ENCODE results near the gene EPB41L2.

- TF ChIP-seq CTCF (IDR thresholded peaks at IDR 0.05) = no peak
- TF ChIP-seq, protein P1, sequence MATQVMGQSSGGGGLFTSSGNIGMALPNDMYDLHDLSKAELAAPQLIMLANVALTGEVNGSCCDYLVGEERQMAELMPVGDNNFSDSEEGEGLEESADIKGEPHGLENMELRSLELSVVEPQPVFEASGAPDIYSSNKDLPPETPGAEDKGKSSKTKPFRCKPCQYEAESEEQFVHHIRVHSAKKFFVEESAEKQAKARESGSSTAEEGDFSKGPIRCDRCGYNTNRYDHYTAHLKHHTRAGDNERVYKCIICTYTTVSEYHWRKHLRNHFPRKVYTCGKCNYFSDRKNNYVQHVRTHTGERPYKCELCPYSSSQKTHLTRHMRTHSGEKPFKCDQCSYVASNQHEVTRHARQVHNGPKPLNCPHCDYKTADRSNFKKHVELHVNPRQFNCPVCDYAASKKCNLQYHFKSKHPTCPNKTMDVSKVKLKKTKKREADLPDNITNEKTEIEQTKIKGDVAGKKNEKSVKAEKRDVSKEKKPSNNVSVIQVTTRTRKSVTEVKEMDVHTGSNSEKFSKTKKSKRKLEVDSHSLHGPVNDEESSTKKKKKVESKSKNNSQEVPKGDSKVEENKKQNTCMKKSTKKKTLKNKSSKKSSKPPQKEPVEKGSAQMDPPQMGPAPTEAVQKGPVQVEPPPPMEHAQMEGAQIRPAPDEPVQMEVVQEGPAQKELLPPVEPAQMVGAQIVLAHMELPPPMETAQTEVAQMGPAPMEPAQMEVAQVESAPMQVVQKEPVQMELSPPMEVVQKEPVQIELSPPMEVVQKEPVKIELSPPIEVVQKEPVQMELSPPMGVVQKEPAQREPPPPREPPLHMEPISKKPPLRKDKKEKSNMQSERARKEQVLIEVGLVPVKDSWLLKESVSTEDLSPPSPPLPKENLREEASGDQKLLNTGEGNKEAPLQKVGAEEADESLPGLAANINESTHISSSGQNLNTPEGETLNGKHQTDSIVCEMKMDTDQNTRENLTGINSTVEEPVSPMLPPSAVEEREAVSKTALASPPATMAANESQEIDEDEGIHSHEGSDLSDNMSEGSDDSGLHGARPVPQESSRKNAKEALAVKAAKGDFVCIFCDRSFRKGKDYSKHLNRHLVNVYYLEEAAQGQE (IDR thresholded peaks at IDR 0.05; ENCODE audit: insufficient read depth in 1 of 2, low read depth in 2 of 2, low read length in 1 of 2) = no peak
Measured at GRCh38 chr6:131068165-131068564, 5.1 kb upstream of the EPB41L2 start.
